Stimulated activated CD4-positive, alpha-beta T cell treated with anti-CD3 and anti-CD28 coated beads, Interleukin-1b, Interleukin-23, amount 100 ng/mL, for 48 hours (primary cell): Measurements from ENCODE around the gene TMEM132C.

Experiments
- DNase-seq: peaks from one replicate; pipeline ENCODE4 v3.0.0-alpha.2; 2020

Gene TMEM132C

GRCh38 chr12:128290938-128291337 is 24.0 kb downstream of the TMEM132C start:
- DNase-seq = no peak

GRCh38 chr12:128298091-128298748 is 31.2 kb downstream of the TMEM132C start:
- no peak for DNase-seq

GRCh38 chr12:128305336-128305892 is 38.4 kb downstream of the TMEM132C start:
- no peak for DNase-seq

GRCh38 chr12:128307791-128308190 is 40.8 kb downstream of the TMEM132C start:
- no peak for DNase-seq

- no peak for DNase-seq
Observed at GRCh38 chr12:128312661-128313060, 45.7 kb downstream of the TMEM132C start.

GRCh38 chr12:128313931-128314330 is 47.0 kb downstream of the TMEM132C start:
- DNase-seq = no peak

GRCh38 chr12:128314611-128315010 is 47.6 kb downstream of the TMEM132C start:
- no peak for DNase-seq

GRCh38 chr12:128316078-128316477 is 49.1 kb downstream of the TMEM132C start:
- DNase-seq = no peak

- no peak for DNase-seq
Observed at GRCh38 chr12:128316973-128317526, 50.1 kb downstream of the TMEM132C start.

- no peak for DNase-seq
Observed at GRCh38 chr12:128318341-128318740, 51.4 kb downstream of the TMEM132C start.

GRCh38 chr12:128318946-128319345 is 52.0 kb downstream of the TMEM132C start:
- no peak for DNase-seq

- no peak for DNase-seq
Observed at GRCh38 chr12:128322341-128322740, 55.4 kb downstream of the TMEM132C start.

- no peak for DNase-seq
Observed at GRCh38 chr12:128323145-128323920, 56.4 kb downstream of the TMEM132C start.

GRCh38 chr12:128325646-128326045 is 58.7 kb downstream of the TMEM132C start:
- no peak for DNase-seq

- DNase-seq = no peak
Observed at GRCh38 chr12:128326406-128326805, 59.4 kb downstream of the TMEM132C start.

- DNase-seq = no peak
Observed at GRCh38 chr12:128328961-128329360, 62.0 kb downstream of the TMEM132C start.

- no peak for DNase-seq
Observed at GRCh38 chr12:128336204-128337070, 69.5 kb downstream of the TMEM132C start.

- DNase-seq = no peak
Observed at GRCh38 chr12:128337071-128337345, 70.0 kb downstream of the TMEM132C start.

- DNase-seq = no peak
Observed at GRCh38 chr12:128337431-128338170, 70.6 kb downstream of the TMEM132C start.

GRCh38 chr12:128338386-128339125 is 71.6 kb downstream of the TMEM132C start:
- DNase-seq = no peak

GRCh38 chr12:128339126-128339520 is 72.2 kb downstream of the TMEM132C start:
- DNase-seq = no peak

GRCh38 chr12:128339631-128340030 is 72.7 kb downstream of the TMEM132C start:
- no peak for DNase-seq
